Epidermal melanocyte (primary cell): ENCODE data around the gene ZBTB7A.

Experiments
- DNase-seq: peaks from one replicate; pipeline ENCODE4 v3.0.0; 2011; ENCODE audit warnings: low spot score; ENCODE audit not compliant: insufficient read length

The ZBTB7A gene

GRCh38 chr19:4036576-4037300 is 30.0 kb downstream of the ZBTB7A start:
- no peak for DNase-seq

GRCh38 chr19:4035582-4035981 is 31.1 kb downstream of the ZBTB7A start:
- no peak for DNase-seq

GRCh38 chr19:4035018-4035566 is 31.6 kb downstream of the ZBTB7A start:
- no peak for DNase-seq

- no peak for DNase-seq
Observed at GRCh38 chr19:4034048-4035017, 32.4 kb downstream of the ZBTB7A start.

- no peak for DNase-seq
Observed at GRCh38 chr19:4033028-4033956, 33.4 kb downstream of the ZBTB7A start.

GRCh38 chr19:4032436-4032835 is 34.3 kb downstream of the ZBTB7A start:
- DNase-seq, result no peak

GRCh38 chr19:4031420-4031819 is 35.3 kb downstream of the ZBTB7A start:
- DNase-seq, result no peak

GRCh38 chr19:4030981-4031380 is 35.7 kb downstream of the ZBTB7A start:
- DNase-seq, result no peak

GRCh38 chr19:4030552-4030951 is 36.1 kb downstream of the ZBTB7A start:
- no peak for DNase-seq

GRCh38 chr19:4029247-4029614 is 37.5 kb downstream of the ZBTB7A start:
- no peak for DNase-seq

- no peak for DNase-seq
Observed at GRCh38 chr19:4028334-4029246, 38.1 kb downstream of the ZBTB7A start.

GRCh38 chr19:4027146-4027545 is 39.6 kb downstream of the ZBTB7A start:
- no peak for DNase-seq

GRCh38 chr19:4025317-4025716 is 41.4 kb downstream of the ZBTB7A start:
- no peak for DNase-seq

GRCh38 chr19:4023600-4024398 is 42.9 kb downstream of the ZBTB7A start:
- no peak for DNase-seq

GRCh38 chr19:4019578-4019977 is 47.1 kb downstream of the ZBTB7A start:
- no peak for DNase-seq

- DNase-seq, result no peak
Observed at GRCh38 chr19:4018775-4019504, 47.8 kb downstream of the ZBTB7A start.

GRCh38 chr19:4018140-4018613 is 48.5 kb downstream of the ZBTB7A start:
- DNase-seq, result no peak

- DNase-seq, result peak; percentile 5
Observed at GRCh38 chr19:4016903-4017638, 49.6 kb downstream of the ZBTB7A start.
